Left ventricle myocardium inferior (tissue), 1 donor: Measurements from ENCODE around the gene CLIP4. TPM values are rescaled to one million over a fixed set of nuclear protein-coding genes. Genes with fewer than 3 reads are reported as not detected.

ENCODE experiments used
- DNase-seq: peaks from one replicate; pipeline ENCODE4 v3.0.0-alpha.2; 2020
- H3K27ac ChIP-seq: fragments of 200-600 bp; replicated peaks from 2 replicates; pipeline ENCODE4 v1.8.0; 2021
- H3K27me3 ChIP-seq: fragments of 200-600 bp; 2 replicates; pipeline ENCODE4 v1.8.0; 2021; ENCODE audit warnings: low read depth
- H3K36me3 ChIP-seq: fragments of 200-600 bp; 2 replicates; pipeline ENCODE4 v1.8.0; 2021
- H3K4me1 ChIP-seq: fragments of 200-600 bp; 2 replicates; pipeline ENCODE4 v1.8.0; 2021
- H3K4me3 ChIP-seq: fragments of 200-600 bp; 2 replicates; pipeline ENCODE4 v1.8.0; 2021; ENCODE audit warnings: mild to moderate bottlenecking, moderate library complexity
- H3K9me3 ChIP-seq: fragments of 200-600 bp; replicated peaks from 2 replicates; pipeline ENCODE4 v1.8.0; 2021
- CTCF ChIP-seq: fragments of 200-600 bp; IDR thresholded peaks from 2 replicates; pipeline ENCODE4 v1.8.0; 2021; ENCODE audit warnings: antibody characterized with exemption, mild to moderate bottlenecking, borderline replicate concordance
- intact Hi-C: fragments of 100-400 bp; cut with micrococcal nuclease; formaldehyde crosslinking; loops from one replicate; pipeline ENCODE4 v1.11.0; 2022
- total RNA-seq: library from RNA; stranded (reverse); fragmentation: NEBNext Ultra II Directional; extraction: Animal tissue kit (Norgen Biotek cat#: 25700); gene quantifications from one replicate; pipeline ENCODE4 v1.2.1, GENCODE V29; 2021
- donor health status: DM: no; HTN: yes; CAD: no; lungs with severe emphysema.

Gene CLIP4
- total RNA-seq, 1 donor from 2014 or later, result 33.6 TPM

GRCh38 chr2:29157131-29157530 lies 41.9 kb downstream of the CLIP4 start:
- no peak overlapping the region for H3K27ac ChIP-seq
- H3K36me3 ChIP-seq, result peaks cover 73% of the 10 kb centered on the region
- no peaks in the 10 kb centered on the region for H3K9me3 ChIP-seq
- H3K27me3 ChIP-seq, result no peaks in the 10 kb centered on the region
- no peak for TF ChIP-seq CTCF
- H3K4me3 ChIP-seq, result no peak overlapping the region
- no peak for DNase-seq
- peaks cover 11% of the 10 kb centered on the region for H3K4me1 ChIP-seq
- intact Hi-C loops, result no loop called here

GRCh38 chr2:29159125-29159524 lies 43.9 kb downstream of the CLIP4 start:
- Histone ChIP-seq H3K4me1 (peaks cover 11% of the 10 kb centered on the region), H3K27me3 (no peaks in the 10 kb centered on the region), H3K4me3 (no peak overlapping the region), H3K36me3 (peaks cover 63% of the 10 kb centered on the region), H3K27ac (no peak overlapping the region), H3K9me3 (no peaks in the 10 kb centered on the region)
- intact Hi-C loops, result no loop called here
- no peak for TF ChIP-seq CTCF
- no peak for DNase-seq

DNA sequence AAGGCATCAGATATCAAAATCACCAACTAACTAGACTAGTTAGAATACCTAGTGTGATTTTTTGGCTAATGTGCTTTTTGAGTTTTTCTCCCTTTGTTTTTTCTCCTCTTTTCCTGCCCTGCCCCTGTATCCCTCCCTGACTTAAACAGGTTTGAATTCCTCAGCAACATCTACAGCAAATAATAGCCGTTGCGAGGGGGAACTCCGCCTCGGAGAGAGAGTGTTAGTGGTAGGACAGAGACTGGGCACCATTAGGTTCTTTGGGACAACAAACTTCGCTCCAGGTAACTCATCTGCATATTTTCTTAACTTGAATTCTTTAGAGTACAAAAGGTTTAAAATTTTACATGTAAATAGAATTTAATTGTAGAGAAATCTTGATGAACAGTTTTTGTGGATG lies 45.0 kb downstream of the CLIP4 start:
- intact Hi-C loops, result no loop called here
- Histone ChIP-seq H3K9me3 (no peaks in the 10 kb centered on the region), H3K36me3 (peaks cover 54% of the 10 kb centered on the region), H3K4me1 (peaks cover 11% of the 10 kb centered on the region), H3K4me3 (no peak overlapping the region), H3K27me3 (no peaks in the 10 kb centered on the region), H3K27ac (no peak overlapping the region)
- no peak for TF ChIP-seq CTCF
- no peak for DNase-seq

GRCh38 chr2:29162204-29162928 lies 47.2 kb downstream of the CLIP4 start:
- peaks cover 40% of the 10 kb centered on the region for H3K36me3 ChIP-seq
- no peak for DNase-seq
- H3K4me3 ChIP-seq, result no peak overlapping the region
- H3K4me1 ChIP-seq, result peaks cover 7% of the 10 kb centered on the region
- intact Hi-C loops, result no loop called here
- no peak for TF ChIP-seq CTCF
- H3K9me3 ChIP-seq, result no peaks in the 10 kb centered on the region
- no peaks in the 10 kb centered on the region for H3K27me3 ChIP-seq
- no peak overlapping the region for H3K27ac ChIP-seq

DNA sequence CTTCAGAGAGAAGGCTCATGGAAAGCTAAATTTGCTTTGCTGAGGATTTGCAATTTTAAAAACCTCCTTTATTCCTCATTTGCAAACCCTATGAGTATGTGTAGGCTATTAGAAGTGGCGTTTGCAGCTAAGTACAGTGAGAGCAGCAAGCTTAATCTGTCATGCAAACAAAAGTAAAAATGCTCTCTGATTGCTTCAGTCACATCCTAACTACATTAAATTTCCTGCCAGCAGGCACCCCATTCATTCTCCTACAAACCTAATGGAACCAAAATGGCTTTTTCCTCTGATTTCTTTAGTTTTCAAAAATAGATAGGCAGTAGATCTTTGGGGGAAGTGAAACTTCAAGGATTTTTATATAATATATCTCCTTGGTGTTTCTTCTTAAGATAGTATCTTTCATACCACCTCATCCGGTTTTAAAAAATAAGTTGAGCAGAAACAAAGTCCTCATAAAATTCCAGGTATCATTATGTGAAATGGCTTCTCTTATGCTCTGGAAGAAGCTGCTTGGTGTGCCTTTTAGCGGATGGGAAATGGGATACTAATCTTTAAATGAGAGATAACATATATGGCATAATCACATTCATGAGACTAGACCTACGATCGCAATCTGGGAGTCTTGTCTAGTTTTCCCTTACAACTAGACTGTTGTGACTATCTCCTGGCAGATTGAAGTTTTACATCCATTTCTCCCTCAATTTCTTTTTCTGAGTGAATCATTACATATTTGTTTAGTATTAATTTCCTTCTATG lies 49.1 kb downstream of the CLIP4 start:
- Histone ChIP-seq H3K4me3 (no peak overlapping the region), H3K27me3 (no peaks in the 10 kb centered on the region), H3K9me3 (no peaks in the 10 kb centered on the region), H3K4me1 (no peaks in the 10 kb centered on the region), H3K27ac (no peak overlapping the region), H3K36me3 (peaks cover 39% of the 10 kb centered on the region)
- no peak for TF ChIP-seq CTCF
- no peak for DNase-seq
- intact Hi-C loops, result no loop called here
